WTC11 (cell line): ENCODE measurements around the gene RSPH10B2. TPM values are rescaled to one million over a fixed set of nuclear protein-coding genes. Genes with fewer than 3 reads are reported as not detected.

Source experiments
- AR ChIP-seq: fragments of 250-450 bp; sonication (Bioruptor Pico); IDR thresholded peaks from 2 replicates; pipeline ENCODE4 v1.9.0; 2021; ENCODE audit warnings: mild to moderate bottlenecking
- CREM ChIP-seq: sonication (generic); formaldehyde crosslinking; IDR thresholded peaks from 2 replicates; pipeline ENCODE4 v1.8.1; 2022; ENCODE audit warnings: mild to moderate bottlenecking, missing genetic modification reagents, moderate library complexity
- E2F1 ChIP-seq: sonication (generic); formaldehyde crosslinking; IDR thresholded peaks from 2 replicates; pipeline ENCODE4 v1.8.0; 2022; ENCODE audit warnings: mild to moderate bottlenecking, missing genetic modification reagents
- ELF4 ChIP-seq: sonication (generic); formaldehyde crosslinking; IDR thresholded peaks from 2 replicates; pipeline ENCODE4 v1.8.1; 2022; ENCODE audit warnings: low read depth, mild to moderate bottlenecking, moderate library complexity, missing genetic modification reagents
- ETV6 ChIP-seq: sonication (generic); formaldehyde crosslinking; IDR thresholded peaks from 2 replicates; pipeline ENCODE4 v1.8.1; 2022; ENCODE audit warnings: mild to moderate bottlenecking, missing genetic modification reagents
- HMGA2 ChIP-seq: fragments of 250-450 bp; sonication (Bioruptor Pico); IDR thresholded peaks from 2 replicates; pipeline ENCODE4 v1.4.0; 2021; ENCODE audit warnings: mild to moderate bottlenecking, moderate library complexity
- HMGXB4 ChIP-seq: sonication (generic); formaldehyde crosslinking; IDR thresholded peaks from 2 replicates; pipeline ENCODE4 v1.8.1; 2023; ENCODE audit warnings: mild to moderate bottlenecking, moderate library complexity, missing genetic modification reagents
- JUN ChIP-seq: sonication (generic); formaldehyde crosslinking; IDR thresholded peaks from 2 replicates; pipeline ENCODE4 v1.8.0; 2023; ENCODE audit warnings: mild to moderate bottlenecking, missing genetic modification reagents
- KAT7 ChIP-seq: sonication (generic); formaldehyde crosslinking; IDR thresholded peaks from 2 replicates; pipeline ENCODE4 v1.8.1; 2023; ENCODE audit warnings: missing genetic modification reagents, mild to moderate bottlenecking, borderline replicate concordance
- OVOL2 ChIP-seq: fragments of 250-450 bp; sonication (Bioruptor Pico); IDR thresholded peaks from 2 replicates; pipeline ENCODE4 v1.9.0; 2021; ENCODE audit warnings: mild to moderate bottlenecking, borderline replicate concordance
- PREB ChIP-seq: sonication (generic); formaldehyde crosslinking; IDR thresholded peaks from 2 replicates; pipeline ENCODE4 v1.8.1; 2022; ENCODE audit warnings: mild to moderate bottlenecking, missing genetic modification reagents, moderate library complexity, borderline replicate concordance
- SMAD3 ChIP-seq: sonication (generic); formaldehyde crosslinking; IDR thresholded peaks from 2 replicates; pipeline ENCODE4 v1.8.0; 2022; ENCODE audit warnings: missing genetic modification reagents, mild to moderate bottlenecking, borderline replicate concordance
- SP1 ChIP-seq: sonication (generic); formaldehyde crosslinking; conservative IDR thresholded peaks from 2 replicates; pipeline ENCODE4 v1.8.1; 2022; ENCODE audit warnings: missing genetic modification reagents
- TCF7 ChIP-seq: sonication (generic); formaldehyde crosslinking; IDR thresholded peaks from 2 replicates; pipeline ENCODE4 v1.8.0; 2022; ENCODE audit warnings: mild to moderate bottlenecking, low read depth, missing genetic modification reagents, moderate library complexity
- TEAD1 ChIP-seq: sonication (generic); formaldehyde crosslinking; IDR thresholded peaks from 2 replicates; pipeline ENCODE4 v1.8.0; 2022; ENCODE audit warnings: mild to moderate bottlenecking, missing genetic modification reagents
- ZNF219 ChIP-seq: sonication (generic); formaldehyde crosslinking; IDR thresholded peaks from 2 replicates; pipeline ENCODE4 v1.8.0; 2023; ENCODE audit warnings: missing genetic modification reagents, mild to moderate bottlenecking, borderline replicate concordance
- ZNF232 ChIP-seq: sonication (generic); formaldehyde crosslinking; IDR thresholded peaks from 2 replicates; pipeline ENCODE4 v1.8.0; 2022; ENCODE audit warnings: mild to moderate bottlenecking, missing genetic modification reagents
- ZNF317 ChIP-seq: sonication (generic); formaldehyde crosslinking; IDR thresholded peaks from 2 replicates; pipeline ENCODE4 v1.8.1; 2023; ENCODE audit warnings: low read depth, mild to moderate bottlenecking, moderate library complexity, missing genetic modification reagents, borderline replicate concordance
- ZNF416 ChIP-seq: fragments of 250-450 bp; sonication (Bioruptor Pico); IDR thresholded peaks from 2 replicates; pipeline ENCODE4 v1.9.0; 2021; ENCODE audit warnings: mild to moderate bottlenecking, inconsistent platforms
- ZNF512 ChIP-seq: sonication (generic); formaldehyde crosslinking; IDR thresholded peaks from 2 replicates; pipeline ENCODE4 v1.8.1; 2022; ENCODE audit warnings: missing genetic modification reagents, borderline replicate concordance
- total RNA-seq: library from RNA; stranded (reverse); gene quantifications from 3 replicates; pipeline ENCODE4 v1.2.3, GENCODE V29; 2021
- TF ChIP-seq, protein P1 (sequence below): fragments of 250-450 bp; sonication (Bioruptor Pico); IDR thresholded peaks from 2 replicates; pipeline ENCODE4 v2.1.2; 2022; ENCODE audit warnings: mild to moderate bottlenecking, moderate library complexity
- TF ChIP-seq, protein P2 (sequence below): sonication (generic); formaldehyde crosslinking; IDR thresholded peaks from 2 replicates; pipeline ENCODE4 v1.8.0; 2023; ENCODE audit warnings: missing genetic modification reagents
- TF ChIP-seq, protein P3 (sequence below): fragments of 250-450 bp; sonication (Bioruptor Pico); IDR thresholded peaks from 2 replicates; pipeline ENCODE4 v1.9.0; 2021; ENCODE audit warnings: moderate library complexity, mild to moderate bottlenecking, inconsistent platforms, borderline replicate concordance
- TF ChIP-seq, protein P4 (sequence below): sonication (generic); formaldehyde crosslinking; IDR thresholded peaks from 2 replicates; pipeline ENCODE4 v1.8.0; 2022; ENCODE audit warnings: mild to moderate bottlenecking, missing genetic modification reagents
- TF ChIP-seq, protein P5 (sequence below): sonication (generic); formaldehyde crosslinking; IDR thresholded peaks from 2 replicates; pipeline ENCODE4 v1.8.1; 2022; ENCODE audit warnings: low read depth, mild to moderate bottlenecking, moderate library complexity, missing genetic modification reagents, borderline replicate concordance

RSPH10B2 gene
- total RNA-seq, 1 experiment from 2014 or later = 0.44 TPM

- TF ChIP-seq OVOL2 = no peak
- TF ChIP-seq ZNF219 = no peak
- no peak for TF ChIP-seq PREB (CRISPR knock-in tag)
- TF ChIP-seq, protein P1, sequence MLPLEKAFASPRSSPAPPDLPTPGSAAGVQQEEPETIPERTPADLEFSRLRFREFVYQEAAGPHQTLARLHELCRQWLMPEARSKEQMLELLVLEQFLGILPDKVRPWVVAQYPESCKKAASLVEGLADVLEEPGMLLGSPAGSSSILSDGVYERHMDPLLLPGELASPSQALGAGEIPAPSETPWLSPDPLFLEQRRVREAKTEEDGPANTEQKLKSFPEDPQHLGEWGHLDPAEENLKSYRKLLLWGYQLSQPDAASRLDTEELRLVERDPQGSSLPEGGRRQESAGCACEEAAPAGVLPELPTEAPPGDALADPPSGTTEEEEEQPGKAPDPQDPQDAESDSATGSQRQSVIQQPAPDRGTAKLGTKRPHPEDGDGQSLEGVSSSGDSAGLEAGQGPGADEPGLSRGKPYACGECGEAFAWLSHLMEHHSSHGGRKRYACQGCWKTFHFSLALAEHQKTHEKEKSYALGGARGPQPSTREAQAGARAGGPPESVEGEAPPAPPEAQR (CRISPR knock-in tag) = no peak
- peak; percentile 7; the same call in 1 of the 2 replicates for TF ChIP-seq TEAD1 (CRISPR knock-in tag)
- no peak; the same call in 1 of the 2 replicates for TF ChIP-seq SP1 (CRISPR knock-in tag)
- TF ChIP-seq, protein P2, sequence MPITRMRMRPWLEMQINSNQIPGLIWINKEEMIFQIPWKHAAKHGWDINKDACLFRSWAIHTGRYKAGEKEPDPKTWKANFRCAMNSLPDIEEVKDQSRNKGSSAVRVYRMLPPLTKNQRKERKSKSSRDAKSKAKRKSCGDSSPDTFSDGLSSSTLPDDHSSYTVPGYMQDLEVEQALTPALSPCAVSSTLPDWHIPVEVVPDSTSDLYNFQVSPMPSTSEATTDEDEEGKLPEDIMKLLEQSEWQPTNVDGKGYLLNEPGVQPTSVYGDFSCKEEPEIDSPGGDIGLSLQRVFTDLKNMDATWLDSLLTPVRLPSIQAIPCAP (CRISPR knock-in tag) = no peak
- no peak for TF ChIP-seq E2F1 (CRISPR knock-in tag)
- TF ChIP-seq HMGA2 (CRISPR knock-in tag) = no peak
- TF ChIP-seq TCF7 (CRISPR knock-in tag) = no peak
- no peak for TF ChIP-seq ZNF416
- TF ChIP-seq ETV6 (CRISPR knock-in tag) = peak; percentile 39; the same call in 1 of the 2 replicates
- TF ChIP-seq, protein P3, sequence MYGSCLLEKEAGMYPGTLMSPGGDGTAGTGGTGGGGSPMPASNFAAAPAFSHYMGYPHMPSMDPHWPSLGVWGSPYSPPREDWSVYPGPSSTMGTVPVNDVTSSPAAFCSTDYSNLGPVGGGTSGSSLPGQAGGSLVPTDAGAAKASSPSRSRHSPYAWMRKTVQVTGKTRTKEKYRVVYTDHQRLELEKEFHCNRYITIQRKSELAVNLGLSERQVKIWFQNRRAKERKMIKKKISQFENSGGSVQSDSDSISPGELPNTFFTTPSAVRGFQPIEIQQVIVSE (CRISPR knock-in tag) = no peak
- no peak for TF ChIP-seq ZNF512 (CRISPR knock-in tag)
- 0 out of 2 replicates have a peak, but pooled peaks have one; percentile 66 for TF ChIP-seq KAT7 (CRISPR knock-in tag)
- no peak for TF ChIP-seq CREM (CRISPR knock-in tag)
- no peak for TF ChIP-seq SMAD3 (CRISPR knock-in tag)
- TF ChIP-seq JUN (CRISPR knock-in tag) = no peak; the same call in 1 of the 2 replicates
- TF ChIP-seq ZNF232 (CRISPR knock-in tag) = peak; percentile 35; the same call in 1 of the 2 replicates
- TF ChIP-seq, protein P4, sequence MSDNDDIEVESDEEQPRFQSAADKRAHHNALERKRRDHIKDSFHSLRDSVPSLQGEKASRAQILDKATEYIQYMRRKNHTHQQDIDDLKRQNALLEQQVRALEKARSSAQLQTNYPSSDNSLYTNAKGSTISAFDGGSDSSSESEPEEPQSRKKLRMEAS (CRISPR knock-in tag) = no peak
- TF ChIP-seq HMGXB4 (CRISPR knock-in tag) = 0 out of 2 replicates have a peak, but pooled peaks have one; percentile 55
- no peak for TF ChIP-seq AR (CRISPR knock-in tag)
- TF ChIP-seq, protein P5, sequence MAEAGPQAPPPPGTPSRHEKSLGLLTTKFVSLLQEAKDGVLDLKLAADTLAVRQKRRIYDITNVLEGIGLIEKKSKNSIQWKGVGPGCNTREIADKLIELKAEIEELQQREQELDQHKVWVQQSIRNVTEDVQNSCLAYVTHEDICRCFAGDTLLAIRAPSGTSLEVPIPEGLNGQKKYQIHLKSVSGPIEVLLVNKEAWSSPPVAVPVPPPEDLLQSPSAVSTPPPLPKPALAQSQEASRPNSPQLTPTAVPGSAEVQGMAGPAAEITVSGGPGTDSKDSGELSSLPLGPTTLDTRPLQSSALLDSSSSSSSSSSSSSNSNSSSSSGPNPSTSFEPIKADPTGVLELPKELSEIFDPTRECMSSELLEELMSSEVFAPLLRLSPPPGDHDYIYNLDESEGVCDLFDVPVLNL (CRISPR knock-in tag) = no peak
- peak; percentile 31; the same call in 1 of the 2 replicates for TF ChIP-seq ELF4
- TF ChIP-seq ZNF317 = 0 out of 2 replicates have a peak, but pooled peaks have one; percentile 45
Measured at GRCh38 chr7:6706666-6707407, 47.1 kb upstream of the RSPH10B2 start, which contains the start of gene ZNF12 (continued).
